ENCODE results near the gene TMEM220. TPM values are rescaled to one million over a fixed set of nuclear protein-coding genes. Genes with fewer than 3 reads are reported as not detected.

TMEM220 gene
- total RNA-seq, 4 donors from 2014 or later: 1.4 to 9.5 (median 6.3) TPM

DNA sequence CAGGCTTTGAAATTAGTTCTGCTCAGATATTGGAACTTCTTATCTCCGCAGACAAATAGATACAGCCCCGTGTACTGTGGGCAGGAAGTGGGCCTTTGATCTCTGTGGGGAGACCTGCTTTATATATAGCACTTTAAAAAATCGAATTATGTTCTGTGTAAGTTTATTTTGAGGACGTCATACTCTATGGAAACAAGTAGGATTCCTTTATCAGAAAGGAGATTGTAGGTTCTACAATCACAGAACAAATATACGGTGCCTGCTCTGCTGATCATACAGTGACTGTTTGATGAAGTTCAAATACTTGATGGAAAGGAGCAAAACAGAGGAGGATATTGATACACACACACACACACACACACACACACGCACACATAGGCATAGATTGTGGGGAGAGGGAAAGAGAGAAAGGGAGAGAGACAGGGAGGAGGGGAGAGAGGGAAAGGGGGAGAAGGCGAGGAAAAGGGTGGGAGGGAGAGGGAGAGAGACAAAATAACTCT is 14.7 kb upstream of the TMEM220 start:
- no peaks in the 10 kb centered on the region for H3K27me3 ChIP-seq

DNA sequence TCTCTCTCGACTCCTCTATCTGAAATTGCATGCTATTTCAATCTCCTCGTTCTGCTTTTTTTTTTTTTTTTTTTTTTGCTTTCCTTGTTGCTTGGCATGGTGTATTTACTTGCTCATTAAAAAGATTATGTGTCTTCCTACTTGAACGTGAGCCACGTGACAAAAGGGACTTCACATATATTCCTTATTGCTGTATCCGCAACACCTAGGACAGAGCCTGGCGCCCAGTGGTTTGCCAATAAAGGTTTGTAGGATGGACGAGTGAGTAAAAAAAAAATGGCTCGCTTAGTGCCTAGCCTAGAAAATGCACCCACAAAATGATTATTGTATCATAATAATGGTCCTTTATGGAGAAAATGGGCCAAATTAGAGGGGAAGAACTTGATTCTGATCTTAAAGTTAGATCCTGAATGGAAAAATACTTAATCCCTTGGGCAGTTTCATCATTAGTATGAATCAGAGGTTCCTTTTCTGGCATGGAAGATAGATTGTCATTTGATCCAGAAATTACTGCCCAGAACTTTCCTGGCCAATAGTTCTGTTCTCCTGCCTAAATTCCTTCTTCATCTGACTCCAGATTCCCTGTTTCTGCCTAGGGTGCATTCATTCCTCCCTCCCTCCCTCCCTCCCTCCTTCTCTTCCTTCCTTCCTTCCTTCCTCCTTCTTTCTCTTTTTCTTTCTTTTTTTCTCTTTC is 13.6 kb upstream of the TMEM220 start:
- TF ChIP-seq, protein P1, sequence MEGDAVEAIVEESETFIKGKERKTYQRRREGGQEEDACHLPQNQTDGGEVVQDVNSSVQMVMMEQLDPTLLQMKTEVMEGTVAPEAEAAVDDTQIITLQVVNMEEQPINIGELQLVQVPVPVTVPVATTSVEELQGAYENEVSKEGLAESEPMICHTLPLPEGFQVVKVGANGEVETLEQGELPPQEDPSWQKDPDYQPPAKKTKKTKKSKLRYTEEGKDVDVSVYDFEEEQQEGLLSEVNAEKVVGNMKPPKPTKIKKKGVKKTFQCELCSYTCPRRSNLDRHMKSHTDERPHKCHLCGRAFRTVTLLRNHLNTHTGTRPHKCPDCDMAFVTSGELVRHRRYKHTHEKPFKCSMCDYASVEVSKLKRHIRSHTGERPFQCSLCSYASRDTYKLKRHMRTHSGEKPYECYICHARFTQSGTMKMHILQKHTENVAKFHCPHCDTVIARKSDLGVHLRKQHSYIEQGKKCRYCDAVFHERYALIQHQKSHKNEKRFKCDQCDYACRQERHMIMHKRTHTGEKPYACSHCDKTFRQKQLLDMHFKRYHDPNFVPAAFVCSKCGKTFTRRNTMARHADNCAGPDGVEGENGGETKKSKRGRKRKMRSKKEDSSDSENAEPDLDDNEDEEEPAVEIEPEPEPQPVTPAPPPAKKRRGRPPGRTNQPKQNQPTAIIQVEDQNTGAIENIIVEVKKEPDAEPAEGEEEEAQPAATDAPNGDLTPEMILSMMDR (IDR thresholded peaks at IDR 0.05): no peak
- no peak for TF ChIP-seq POLR2A (IDR thresholded peaks at IDR 0.05)
- no peaks in the 10 kb centered on the region for H3K27me3 ChIP-seq
- peaks cover 0 to 33% (median 6%) of the 10 kb centered on the region in 3 donors for H3K4me1 ChIP-seq
- 38 to 43% methylated on average over 8 of the region's 8 CpGs for WGBS, 2 donors
- no peaks in the 10 kb centered on the region for H3K9me3 ChIP-seq
- peak overlapping the region in 3 of 4 donors; percentile 36 to 69 (median 57) for H3K27ac ChIP-seq
- no peaks in the 10 kb centered on the region for H3K36me3 ChIP-seq
- DNase-seq: no peak
- no peak overlapping the region for H3K4me3 ChIP-seq
- intact Hi-C loops (cut with DNase I): no loop called here

More for the DNA sequence above, 14.7 kb upstream of the TMEM220 start:
- Histone ChIP-seq H3K27ac (peak overlapping the region in 3 of 4 donors; percentile 10 to 50 (median 36)), H3K4me1 (peaks cover 0 to 37% (median 7%) of the 10 kb centered on the region in 3 donors), H3K36me3 (no peaks in the 10 kb centered on the region), H3K4me3 (no peak overlapping the region), H3K9me3 (no peaks in the 10 kb centered on the region)
- intact Hi-C loops (cut with DNase I): no loop called here
- DNase-seq: no peak
- no peak for TF ChIP-seq POLR2A (IDR thresholded peaks at IDR 0.05)
- TF ChIP-seq, protein P1 (IDR thresholded peaks at IDR 0.05): no peak
- 50 to 65% methylated on average over 7 of the region's 7 CpGs for WGBS, 2 donors

DNA sequence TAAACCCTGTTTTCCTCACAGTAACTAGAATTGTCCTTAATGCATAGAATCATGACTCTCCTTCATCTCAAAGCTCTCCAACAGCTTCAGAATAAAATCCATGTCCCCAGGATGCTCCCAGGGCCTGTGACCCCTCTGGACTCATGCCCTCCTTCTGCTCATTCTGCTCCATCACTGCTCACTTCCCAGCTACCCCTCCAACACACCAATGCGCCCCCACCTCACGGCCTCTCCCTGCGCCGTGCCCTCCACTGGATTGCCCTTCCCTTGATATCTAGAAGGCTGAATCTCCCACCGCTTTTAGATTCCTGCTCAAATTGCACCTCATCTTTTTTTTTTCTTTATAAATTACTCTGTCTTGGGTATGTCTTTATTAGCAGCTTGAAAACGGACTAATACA is 12.6 kb upstream of the TMEM220 start:
- 90 to 91% methylated on average over 6 of the region's 6 CpGs for WGBS, 2 donors
- no peak overlapping the region for H3K27ac ChIP-seq
- H3K4me1 ChIP-seq: peaks cover 0 to 41% (median 4%) of the 10 kb centered on the region in 3 donors
- H3K36me3 ChIP-seq: no peaks in the 10 kb centered on the region
- no peak for DNase-seq
- no peak overlapping the region for H3K4me3 ChIP-seq
- TF ChIP-seq, protein P1 (IDR thresholded peaks at IDR 0.05): no peak
- no peak for TF ChIP-seq POLR2A (IDR thresholded peaks at IDR 0.05)
- intact Hi-C loops (cut with DNase I): no loop called here
- no peaks in the 10 kb centered on the region for H3K27me3 ChIP-seq
- no peaks in the 10 kb centered on the region for H3K9me3 ChIP-seq

DNA sequence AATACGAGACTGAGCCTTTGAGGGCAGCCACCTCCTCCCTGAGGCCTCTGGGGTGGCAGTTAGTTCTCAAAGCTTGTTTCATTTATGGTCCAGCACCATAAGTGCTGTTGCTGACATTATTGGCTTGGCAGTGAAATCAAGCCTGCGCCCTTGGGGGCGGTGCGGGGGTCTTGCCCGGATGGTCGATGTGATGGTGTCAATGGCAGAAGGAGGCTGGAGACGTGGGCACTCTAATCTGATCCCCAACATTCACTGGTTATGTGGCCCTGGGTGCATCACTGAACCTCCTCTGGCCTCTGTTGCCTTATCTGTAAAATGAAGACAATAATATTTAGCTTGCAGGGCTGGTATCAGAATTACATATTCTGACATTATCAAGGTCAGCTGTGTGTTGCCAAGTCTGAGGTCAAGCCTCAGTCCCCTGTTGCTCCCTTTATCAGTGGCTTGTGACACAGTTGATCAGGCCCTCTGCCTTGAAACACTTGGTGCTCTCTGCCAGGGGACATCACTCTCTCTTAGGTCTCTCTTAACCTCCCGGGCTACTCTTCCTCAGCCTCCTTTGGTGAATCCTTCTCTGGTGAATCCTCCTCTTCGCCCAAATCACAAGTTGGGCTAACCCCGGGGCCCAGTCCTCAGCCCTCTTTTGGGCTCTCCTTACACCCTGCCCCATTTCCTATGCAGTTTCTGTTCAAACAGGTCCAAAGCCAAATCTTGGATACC is 11.8 kb upstream of the TMEM220 start:
- no peak for DNase-seq
- peak overlapping the region in 1 of 4 donors; percentile 0 for H3K27ac ChIP-seq

More for the DNA sequence above, 11.8 kb upstream of the TMEM220 start:
- Histone ChIP-seq H3K36me3 (no peaks in the 10 kb centered on the region), H3K4me3 (no peak overlapping the region), H3K4me1 (peaks cover 0 to 47% (median 4%) of the 10 kb centered on the region in 3 donors), H3K9me3 (no peaks in the 10 kb centered on the region), H3K27me3 (no peaks in the 10 kb centered on the region)
- intact Hi-C loops (cut with DNase I): no loop called here
- TF ChIP-seq, protein P1 (IDR thresholded peaks at IDR 0.05): no peak
- TF ChIP-seq POLR2A (IDR thresholded peaks at IDR 0.05): no peak
- WGBS, 2 donors: 89 to 90% methylated on average over 10 of the region's 10 CpGs

Data from esophagus squamous epithelium (tissue), 5 donors.